Activated CD8-positive, alpha-beta T cell treated with anti-CD3 and anti-CD28 coated beads for 36 hours (primary cell): Measurements from ENCODE around the gene EIF5. TPM values are rescaled to one million over a fixed set of nuclear protein-coding genes. Genes with fewer than 3 reads are reported as not detected.

Source experiments
- ATAC-seq: fragments of 200-7000 bp; cut with Tn5 transposase; one replicate; pipeline ENCODE4 v1.10.0; 2021; ENCODE audit warnings: mild to moderate bottlenecking, moderate library complexity
- CTCF ChIA-PET: fragments of 350-600 bp; sonication (Branson Sonifier 250); formaldehyde crosslinking; loops from one replicate; lab custom pipeline; 2021; ENCODE audit warnings: antibody characterized with exemption; lab: Charles Lee
- POLR2A ChIA-PET: fragments of 350-600 bp; sonication (Branson Sonifier 250); formaldehyde crosslinking; loops from one replicate; lab custom pipeline; 2021; ENCODE audit warnings: antibody characterized with exemption; lab: Charles Lee
- DNase-seq: peaks from one replicate; pipeline ENCODE4 v3.0.0-alpha.2; 2020
- H3K27ac Mint-ChIP-seq: one replicate; pipeline ENCODE4 v1.8.0; 2021; ENCODE audit warnings: mild to moderate bottlenecking, mixed read lengths
- H3K27me3 Mint-ChIP-seq: one replicate; pipeline ENCODE4 v1.8.0; 2021; ENCODE audit warnings: mixed read lengths
- H3K36me3 Mint-ChIP-seq: one replicate; pipeline ENCODE4 v1.8.0; 2021; ENCODE audit warnings: low read depth, mixed read lengths
- H3K4me1 Mint-ChIP-seq: one replicate; pipeline ENCODE4 v1.8.0; 2021; ENCODE audit warnings: low read depth, mixed read lengths
- H3K4me3 Mint-ChIP-seq: one replicate; pipeline ENCODE4 v1.8.0; 2021; ENCODE audit warnings: mild to moderate bottlenecking, moderate library complexity, mixed read lengths
- H3K9me3 Mint-ChIP-seq: one replicate; pipeline ENCODE4 v1.8.0; 2021; ENCODE audit warnings: mixed read lengths
- intact Hi-C: fragments of 100-400 bp; cut with micrococcal nuclease; formaldehyde crosslinking; loops from one replicate; pipeline ENCODE4 v1.10.0; 2022
- total RNA-seq, 2 experiments: library from RNA; stranded (reverse); gene quantifications; one replicate each; pipeline ENCODE4 v1.2.3, GENCODE V29; 2021
- TF ChIP-seq, protein P1 (sequence below): fragments of 200-600 bp; IDR thresholded peaks from one replicate; pipeline ENCODE4 v1.8.0; 2022; ENCODE audit warnings: antibody characterized with exemption, mild to moderate bottlenecking

EIF5 gene
- 100 to 1,000 TPM; 202 to 207 TPM for total RNA-seq

DNA sequence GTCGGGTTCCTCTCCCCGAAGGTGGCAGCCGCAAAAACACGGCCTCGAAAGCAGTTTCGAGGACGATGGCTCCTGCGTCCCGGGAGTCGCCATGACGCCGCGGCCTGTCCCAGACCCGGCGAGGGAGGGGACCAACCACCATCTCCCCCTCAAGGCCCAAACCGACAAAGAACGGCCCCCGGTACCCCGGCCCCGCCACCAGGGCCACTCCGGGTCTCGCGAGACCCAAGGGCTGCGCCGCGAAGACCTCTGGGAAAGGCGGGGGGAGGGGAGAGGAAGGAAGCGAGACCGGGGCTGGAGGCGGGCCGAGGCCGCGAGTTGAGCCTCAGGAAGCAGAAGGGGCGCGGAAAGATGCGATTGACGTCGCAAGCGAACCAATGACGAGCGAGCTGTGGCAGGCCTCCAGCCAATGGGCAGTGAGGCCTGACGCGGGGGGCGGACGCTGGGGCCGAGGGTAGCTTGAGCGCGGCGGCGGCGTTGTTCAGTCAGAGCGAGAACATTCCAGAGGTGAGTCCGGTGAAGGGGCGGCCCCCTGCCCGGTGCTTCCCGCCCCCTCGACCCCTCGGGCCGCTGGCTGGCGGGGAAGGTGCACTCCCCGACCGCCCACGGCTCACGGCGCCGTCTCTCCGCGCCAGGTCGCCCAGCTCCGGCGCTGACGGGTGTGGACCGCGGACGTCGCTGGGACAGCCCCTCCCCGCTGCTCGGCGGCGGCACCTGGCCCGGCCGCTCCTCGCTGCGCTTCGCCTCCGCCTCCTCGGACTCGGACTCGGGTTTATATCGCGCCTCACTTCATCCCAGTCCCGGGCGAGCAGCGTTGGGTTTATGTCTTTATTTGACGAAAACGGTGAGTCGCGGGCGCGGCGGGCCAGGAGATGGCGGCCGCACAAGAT lies at the start of gene EIF5:
EIF5 (plus strand) TSS at position 484 of the 890 bp plus-strand sequence. CDS start 1,624 bp downstream, outside the sequence.
- intact Hi-C loops = no loop called here
- ChIA-PET CTCF (interaction anchor here (1.4 to 12.5 kb wide), 3 partner anchors 58 to 229 kb away, joined by 5 to 94 read pairs (median 7); no protein-coding TSS in a partner anchor), POLR2A (interaction anchor here (1.2 to 7.1 kb wide), 6 partner anchors 12 to 295 kb away, joined by 3 to 95 read pairs (median 5); partner anchors contain the start of genes KLC1 and MARK3)
- DNase-seq (peak; percentile 99), ATAC-seq (peak; percentile 92)
- H3K27me3 Mint-ChIP-seq = no peaks in the 10 kb centered on the region
- TF ChIP-seq, protein P1, sequence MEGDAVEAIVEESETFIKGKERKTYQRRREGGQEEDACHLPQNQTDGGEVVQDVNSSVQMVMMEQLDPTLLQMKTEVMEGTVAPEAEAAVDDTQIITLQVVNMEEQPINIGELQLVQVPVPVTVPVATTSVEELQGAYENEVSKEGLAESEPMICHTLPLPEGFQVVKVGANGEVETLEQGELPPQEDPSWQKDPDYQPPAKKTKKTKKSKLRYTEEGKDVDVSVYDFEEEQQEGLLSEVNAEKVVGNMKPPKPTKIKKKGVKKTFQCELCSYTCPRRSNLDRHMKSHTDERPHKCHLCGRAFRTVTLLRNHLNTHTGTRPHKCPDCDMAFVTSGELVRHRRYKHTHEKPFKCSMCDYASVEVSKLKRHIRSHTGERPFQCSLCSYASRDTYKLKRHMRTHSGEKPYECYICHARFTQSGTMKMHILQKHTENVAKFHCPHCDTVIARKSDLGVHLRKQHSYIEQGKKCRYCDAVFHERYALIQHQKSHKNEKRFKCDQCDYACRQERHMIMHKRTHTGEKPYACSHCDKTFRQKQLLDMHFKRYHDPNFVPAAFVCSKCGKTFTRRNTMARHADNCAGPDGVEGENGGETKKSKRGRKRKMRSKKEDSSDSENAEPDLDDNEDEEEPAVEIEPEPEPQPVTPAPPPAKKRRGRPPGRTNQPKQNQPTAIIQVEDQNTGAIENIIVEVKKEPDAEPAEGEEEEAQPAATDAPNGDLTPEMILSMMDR = no peak
- H3K4me1 Mint-ChIP-seq = peaks cover 56% of the 10 kb centered on the region
- H3K36me3 Mint-ChIP-seq = peaks cover 42% of the 10 kb centered on the region
- H3K27ac Mint-ChIP-seq = peak within 1 kb of the TSS; percentile 95
- no peaks in the 10 kb centered on the region for H3K9me3 Mint-ChIP-seq
- peak within 1 kb of the TSS; percentile 87 for H3K4me3 Mint-ChIP-seq

DNA sequence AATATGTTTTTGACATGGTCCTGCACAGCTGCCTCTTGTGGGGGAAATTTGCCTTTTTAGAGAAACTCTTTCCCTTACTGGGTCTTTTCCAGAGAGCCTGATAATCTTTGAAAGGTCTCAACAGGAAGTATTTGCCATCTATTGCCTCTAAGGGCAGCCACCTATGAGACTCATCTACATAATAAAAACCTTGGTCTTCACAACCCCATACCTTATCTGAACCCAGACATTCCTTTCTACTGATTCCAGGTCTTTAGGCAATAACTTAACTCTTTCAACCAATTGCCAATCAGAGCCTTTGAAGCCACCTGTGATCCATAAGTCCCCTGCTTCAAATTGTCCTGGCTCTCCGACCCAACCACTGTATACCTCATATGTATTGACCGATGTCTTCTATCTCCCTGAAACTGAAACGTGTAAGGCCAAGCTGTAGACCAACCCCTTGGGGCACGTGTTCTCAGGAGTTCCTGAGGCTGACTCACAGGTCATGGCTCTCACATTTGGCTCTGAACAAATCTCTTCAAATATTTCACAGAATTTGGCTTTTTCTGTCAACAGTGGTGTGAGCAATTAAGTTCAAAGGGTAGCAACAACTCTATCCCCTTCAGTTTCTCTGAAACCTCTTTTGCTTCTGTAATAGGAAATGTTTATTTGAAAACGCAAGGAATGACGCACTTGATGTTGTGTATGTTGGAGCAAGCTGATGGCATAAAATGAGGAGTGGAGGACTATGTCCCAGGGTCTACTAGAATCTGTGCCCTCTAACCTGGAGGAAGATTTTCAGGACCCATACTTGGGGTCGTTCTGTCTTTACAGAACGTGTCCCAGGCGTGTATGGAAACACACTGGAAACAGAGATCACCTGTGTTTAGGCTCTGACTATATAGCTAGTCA lies 49.2 kb upstream of the EIF5 start:
- H3K4me1 Mint-ChIP-seq = peaks cover 3% of the 10 kb centered on the region
- DNase-seq (no peak), ATAC-seq (no peak)
- no peak overlapping the region for H3K4me3 Mint-ChIP-seq
- intact Hi-C loops = no loop called here
- TF ChIP-seq, protein P1 = no peak
- no peak overlapping the region for H3K27ac Mint-ChIP-seq
- H3K27me3 Mint-ChIP-seq = peaks cover 39% of the 10 kb centered on the region
- H3K9me3 Mint-ChIP-seq = no peaks in the 10 kb centered on the region
- ChIA-PET POLR2A (no interaction called here), CTCF (no interaction called here)
- no peaks in the 10 kb centered on the region for H3K36me3 Mint-ChIP-seq

DNA sequence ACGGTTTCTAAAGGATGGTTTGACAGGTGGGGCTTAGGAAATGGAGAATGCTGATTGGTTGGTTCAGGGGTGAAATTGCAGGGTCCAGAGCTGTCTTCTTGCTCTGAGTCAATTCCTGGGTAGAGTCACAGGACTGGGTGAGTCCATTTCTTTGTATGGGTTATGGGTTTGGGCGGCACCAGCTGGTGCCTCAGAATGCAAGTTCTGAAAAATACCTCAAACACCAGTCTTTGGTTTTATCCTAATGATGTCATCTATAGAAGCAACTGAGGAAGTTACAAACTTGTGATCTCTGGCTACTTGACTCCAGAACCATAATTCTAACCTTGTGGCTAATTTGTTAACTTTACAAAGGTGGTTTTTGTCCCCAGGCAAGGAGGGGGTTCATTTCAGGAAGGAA lies 47.6 kb upstream of the EIF5 start:
- no peaks in the 10 kb centered on the region for H3K36me3 Mint-ChIP-seq
- no peak overlapping the region for H3K4me3 Mint-ChIP-seq
- CTCF ChIA-PET = interaction anchor here (0.8 to 1.1 kb wide), 2 partner anchors 181 to 212 kb away, joined by 3 read pairs; no protein-coding TSS in a partner anchor
- H3K4me1 Mint-ChIP-seq = no peaks in the 10 kb centered on the region
- no peaks in the 10 kb centered on the region for H3K9me3 Mint-ChIP-seq
- H3K27ac Mint-ChIP-seq = no peak overlapping the region
- ATAC-seq (no peak), DNase-seq (no peak)
- intact Hi-C loops = no loop called here
- peaks cover 25% of the 10 kb centered on the region for H3K27me3 Mint-ChIP-seq
- TF ChIP-seq, protein P1 = no peak
- POLR2A ChIA-PET = no interaction called here

DNA sequence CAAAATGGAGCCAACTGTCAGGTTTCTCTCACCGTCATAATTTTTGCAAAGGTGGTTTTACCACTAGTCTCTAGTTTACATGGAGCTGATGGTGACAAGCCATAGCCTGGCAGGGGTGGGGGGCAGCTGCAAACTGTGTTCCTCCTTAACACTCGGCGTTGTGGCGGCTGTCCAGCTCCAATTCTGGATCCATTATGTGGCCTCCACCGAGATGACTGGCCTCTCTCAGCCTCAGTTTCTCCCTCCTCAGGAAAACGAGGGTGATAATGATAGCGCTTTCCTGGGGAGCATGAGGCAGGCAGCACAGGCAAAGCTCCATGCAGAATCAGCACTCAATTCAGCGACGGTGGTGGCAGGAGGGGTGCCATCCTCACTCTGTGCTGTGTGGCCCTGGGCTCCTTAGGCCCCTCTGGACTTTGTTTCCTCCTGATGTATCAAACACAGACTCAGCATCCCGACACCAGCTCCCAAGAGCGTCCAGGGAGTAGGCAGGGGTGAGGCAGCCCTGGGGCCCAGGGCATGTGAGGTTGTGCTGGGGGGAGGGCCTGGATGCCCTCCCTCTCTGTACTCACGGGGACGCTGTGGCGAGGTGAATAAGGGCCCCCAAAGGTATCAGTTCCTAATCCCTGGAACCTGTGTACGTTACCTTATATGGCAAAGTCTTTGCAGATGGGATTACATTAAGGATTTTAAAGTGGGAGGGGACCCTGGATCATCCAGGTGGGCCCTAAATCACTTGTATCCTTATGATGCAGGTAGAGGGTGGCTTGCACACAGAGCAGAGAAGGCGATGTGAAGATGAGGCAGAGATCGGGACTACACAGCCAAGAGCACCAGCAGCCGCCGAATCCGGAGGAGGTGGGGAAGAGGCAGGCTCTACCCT lies 46.8 kb upstream of the EIF5 start:
- Mint-ChIP-seq H3K4me3 (no peak overlapping the region), H3K36me3 (no peaks in the 10 kb centered on the region), H3K9me3 (no peaks in the 10 kb centered on the region), H3K27me3 (peaks cover 18% of the 10 kb centered on the region), H3K27ac (no peak overlapping the region), H3K4me1 (no peaks in the 10 kb centered on the region)
- POLR2A ChIA-PET = no interaction called here
- CTCF ChIA-PET = interaction anchor here (0.8 to 1.1 kb wide), 2 partner anchors 182 to 212 kb away, joined by 3 read pairs; no protein-coding TSS in a partner anchor
- DNase-seq (no peak), ATAC-seq (no peak)
- intact Hi-C loops = no loop called here
- TF ChIP-seq, protein P1 = no peak
